Psoas muscle (tissue), 8 donors: ENCODE data around the gene ELF3. TPM values are rescaled to one million over a fixed set of nuclear protein-coding genes. Genes with fewer than 3 reads are reported as not detected.

ENCODE experiments used
- ATAC-seq, 4 donors: fragments of 200-7000 bp; cut with Tn5 transposase; one replicate each; pipeline ENCODE4 v1.9.1; 2020; ENCODE audit warnings: moderate library complexity in 3 of 4, mild to moderate bottlenecking in 2 of 4
- DNase-seq, 2 donors: peaks; one replicate each; pipeline ENCODE4 v3.0.0-alpha.2; 2020
- H3K27ac ChIP-seq: fragments of 200-600 bp; one replicate; pipeline ENCODE4 v1.8.0; 2022
- H3K27me3 ChIP-seq, 3 donors: fragments of 200-600 bp in 1 of 3; one replicate each; pipeline versions ENCODE4 v1.6.1 to v1.8.0; 2013 to 2022; ENCODE audit warnings: low read length in 2 of 3, mild to moderate bottlenecking in 2 of 3, moderate library complexity in 1 of 3; ENCODE audit not compliant: insufficient read depth in 3 of 3
- H3K36me3 ChIP-seq, 2 donors: fragments of 200-600 bp in 1 of 2; one replicate each; pipeline versions ENCODE4 v1.6.1 to v1.8.0; 2013 to 2022; ENCODE audit warnings: low read depth in 1 of 2, mild to moderate bottlenecking in 1 of 2, moderate library complexity in 1 of 2; ENCODE audit not compliant: insufficient read depth in 1 of 2
- H3K4me1 ChIP-seq: fragments of 200-600 bp; one replicate; pipeline ENCODE4 v1.8.0; 2022
- H3K4me3 ChIP-seq: fragments of 200-600 bp; one replicate; pipeline ENCODE4 v1.8.0; 2022; ENCODE audit warnings: mild to moderate bottlenecking
- H3K9me3 ChIP-seq: fragments of 200-600 bp; one replicate; pipeline ENCODE4 v1.8.0; 2022
- CTCF ChIP-seq: fragments of 200-600 bp; IDR thresholded peaks from one replicate; pipeline ENCODE4 v1.8.0; 2022; ENCODE audit warnings: antibody characterized with exemption
- WGBS, 3 donors: extraction: QIAGEN DNeasy Blood & Tissue Kit; methylation state at CpG; one replicate each; pipeline versions ENCODE4 v1.1.6 to v1.1.7; 2013; 5-methylcytosine and 5-hydroxymethylcytosine counted together
- intact Hi-C, 2 donors: fragments of 100-400 bp; cut with DNase I; formaldehyde crosslinking; loops; one replicate each; pipeline versions ENCODE4 v1.11.0 to v1.14.2; 2022
- polyA plus RNA-seq, 3 donors: library from polyadenylated mRNA; stranded (reverse); fragments of 200-250 nt; gene quantifications; one replicate each; pipeline ENCODE4 v1.2.3, GENCODE V29; 2013
- total RNA-seq, 4 donors: library from RNA; stranded (reverse); fragmentation: NEBNext Ultra II Directional in 2 of 4; extraction: Animal tissue kit (Norgen Biotek cat#: 25700) in 2 of 4; gene quantifications; one replicate each; pipeline versions ENCODE4 v1.2.1 to v1.2.4, GENCODE V29; 2021 to 2023
- donor health status: healthy with polysubstance abuse.
- donor health status: DM: no; HTN: no; CAD: no; lungs with moderate emphysema.
- donor health status: Bipolar disorder and iron deficiency.
- donor health status: healthy.
- donor health status: DM: yes; HTN: yes; CAD: no.
- donor health status: DM: no; HTN: no; CAD: no.
- donor health status: DM: no; HTN: no; CAD: no.
- donor health status: DM: yes; HTN: yes; CAD: no.

The ELF3 gene
- total and polyA plus RNA-seq, 7 donors = 0.21 to 1.4 (median 0.42) TPM

DNA sequence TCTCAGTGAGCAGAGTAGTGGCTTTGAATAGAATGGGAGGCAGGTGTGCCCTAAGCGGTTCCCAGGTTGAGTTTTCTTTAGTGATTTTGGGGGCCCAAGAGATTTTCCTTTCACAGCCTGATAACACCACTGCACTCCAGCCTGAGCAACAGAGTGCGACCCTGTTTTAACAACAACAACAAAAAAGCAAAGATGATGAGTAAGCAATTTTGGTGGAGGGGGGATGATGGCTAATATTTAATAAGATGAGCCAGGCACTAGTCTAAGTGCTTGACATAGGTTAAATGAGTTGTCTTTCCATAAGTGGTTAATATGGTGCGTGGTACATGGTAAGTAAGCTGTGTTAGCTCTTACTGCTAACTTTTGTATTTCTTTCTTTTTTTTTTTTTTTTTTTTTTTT, 25.9 kb upstream of the ELF3 start:
- intact Hi-C loops = no loop called here
- 95 to 100% (median 100%) methylated on average over 3 of the region's 3 CpGs for WGBS, 3 donors

GRCh38 chr1:201985355-201985754, 25.0 kb upstream of the ELF3 start:
- WGBS, 3 donors = 65 to 92% (median 77%) methylated on average over 2 of the region's 2 CpGs
- no peak overlapping the region for H3K4me3 ChIP-seq
- H3K4me1 ChIP-seq = peaks cover 34% of the 10 kb centered on the region

More for the DNA sequence above, 25.9 kb upstream of the ELF3 start:
- no peak overlapping the region for H3K27ac ChIP-seq
- TF ChIP-seq CTCF = no peak
- H3K9me3 ChIP-seq = no peaks in the 10 kb centered on the region
- DNase-seq (no peak), ATAC-seq (no peak)
- peaks cover 0 to 8% of the 10 kb centered on the region in 2 donors for H3K36me3 ChIP-seq
- H3K4me3 ChIP-seq = no peak overlapping the region
- H3K27me3 ChIP-seq = no peaks in the 10 kb centered on the region
- peaks cover 34% of the 10 kb centered on the region for H3K4me1 ChIP-seq

GRCh38 chr1:201988601-201989000, 21.8 kb upstream of the ELF3 start:
- ATAC-seq (no peak), DNase-seq (no peak)
- Histone ChIP-seq H3K4me3 (no peak overlapping the region), H3K9me3 (no peaks in the 10 kb centered on the region), H3K27me3 (no peaks in the 10 kb centered on the region), H3K27ac (no peak overlapping the region), H3K4me1 (peaks cover 25% of the 10 kb centered on the region), H3K36me3 (peaks cover 4 to 49% of the 10 kb centered on the region in 2 donors)
- 77 to 87% (median 79%) methylated on average over 7 of the region's 7 CpGs for WGBS, 3 donors
- no peak for TF ChIP-seq CTCF
- intact Hi-C loops = no loop called here

More at GRCh38 chr1:201985355-201985754, 25.0 kb upstream of the ELF3 start:
- peaks cover 0 to 18% of the 10 kb centered on the region in 2 donors for H3K36me3 ChIP-seq
- no peak for DNase-seq
- intact Hi-C loops = no loop called here
- no peaks in the 10 kb centered on the region for H3K9me3 ChIP-seq
- H3K27ac ChIP-seq = no peak overlapping the region
- no peak for ATAC-seq
- no peak for TF ChIP-seq CTCF
- H3K27me3 ChIP-seq = no peaks in the 10 kb centered on the region

- Histone ChIP-seq H3K9me3 (no peaks in the 10 kb centered on the region), H3K36me3 (peaks cover 4 to 56% of the 10 kb centered on the region in 2 donors), H3K27ac (no peak overlapping the region), H3K27me3 (no peaks in the 10 kb centered on the region), H3K4me1 (peaks cover 16% of the 10 kb centered on the region), H3K4me3 (no peak overlapping the region)
- intact Hi-C loops = no loop called here
- DNase-seq = no peak
- no peak for TF ChIP-seq CTCF
- WGBS, 3 donors = 95 to 96% (median 95%) methylated on average over 10 of the region's 10 CpGs
- ATAC-seq = no peak
These were observed 20.8 kb upstream of the ELF3 start for GRCh38 chr1:201989354-201990128.
